Coronary artery (tissue), 2 donors: ENCODE data around the gene SPAG17.

Experiments used
- DNase-seq: peaks from one replicate; pipeline ENCODE4 v3.0.0-alpha.2; 2017; ENCODE audit warnings: low spot score
- H3K27ac ChIP-seq, 2 donors: fragments of 200-600 bp; sonication (generic); one replicate each; pipeline ENCODE4 v1.5.1; 2016 to 2019
- H3K4me3 ChIP-seq: fragments of 200-600 bp; sonication (generic); 2 replicates; pipeline ENCODE4 v1.5.1; 2016; ENCODE audit warnings: mild to moderate bottlenecking, moderate library complexity
- TF ChIP-seq, protein P1 (sequence below): fragments of 200-600 bp; sonication (generic); IDR thresholded peaks from one replicate; pipeline ENCODE4 v1.5.1; 2019; ENCODE audit warnings: antibody characterized with exemption

Gene SPAG17

DNA sequence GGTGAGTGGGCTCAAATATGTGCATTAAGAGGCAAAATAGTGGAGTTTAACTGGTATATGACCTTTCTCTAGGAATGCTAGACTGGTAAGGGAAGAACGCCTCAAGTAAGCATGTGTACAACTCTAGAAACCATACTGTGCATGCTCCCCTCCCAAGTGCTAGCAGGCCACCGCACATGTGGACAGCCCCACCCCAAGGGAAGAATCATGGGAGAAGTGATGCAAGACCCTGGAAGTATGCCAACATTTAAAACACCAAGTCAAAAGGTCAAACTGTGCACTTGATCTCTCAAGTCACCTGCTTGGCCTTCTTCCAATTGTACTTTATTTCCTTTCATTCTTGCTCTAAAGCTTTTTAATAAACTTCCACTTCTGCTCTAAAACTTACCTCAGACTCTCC, 135.0 kb downstream of the SPAG17 start:
- Histone ChIP-seq H3K4me3 (no peak overlapping the region), H3K27ac (no peak overlapping the region)
- TF ChIP-seq, protein P1, sequence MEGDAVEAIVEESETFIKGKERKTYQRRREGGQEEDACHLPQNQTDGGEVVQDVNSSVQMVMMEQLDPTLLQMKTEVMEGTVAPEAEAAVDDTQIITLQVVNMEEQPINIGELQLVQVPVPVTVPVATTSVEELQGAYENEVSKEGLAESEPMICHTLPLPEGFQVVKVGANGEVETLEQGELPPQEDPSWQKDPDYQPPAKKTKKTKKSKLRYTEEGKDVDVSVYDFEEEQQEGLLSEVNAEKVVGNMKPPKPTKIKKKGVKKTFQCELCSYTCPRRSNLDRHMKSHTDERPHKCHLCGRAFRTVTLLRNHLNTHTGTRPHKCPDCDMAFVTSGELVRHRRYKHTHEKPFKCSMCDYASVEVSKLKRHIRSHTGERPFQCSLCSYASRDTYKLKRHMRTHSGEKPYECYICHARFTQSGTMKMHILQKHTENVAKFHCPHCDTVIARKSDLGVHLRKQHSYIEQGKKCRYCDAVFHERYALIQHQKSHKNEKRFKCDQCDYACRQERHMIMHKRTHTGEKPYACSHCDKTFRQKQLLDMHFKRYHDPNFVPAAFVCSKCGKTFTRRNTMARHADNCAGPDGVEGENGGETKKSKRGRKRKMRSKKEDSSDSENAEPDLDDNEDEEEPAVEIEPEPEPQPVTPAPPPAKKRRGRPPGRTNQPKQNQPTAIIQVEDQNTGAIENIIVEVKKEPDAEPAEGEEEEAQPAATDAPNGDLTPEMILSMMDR = no peak
- no peak for DNase-seq

DNA sequence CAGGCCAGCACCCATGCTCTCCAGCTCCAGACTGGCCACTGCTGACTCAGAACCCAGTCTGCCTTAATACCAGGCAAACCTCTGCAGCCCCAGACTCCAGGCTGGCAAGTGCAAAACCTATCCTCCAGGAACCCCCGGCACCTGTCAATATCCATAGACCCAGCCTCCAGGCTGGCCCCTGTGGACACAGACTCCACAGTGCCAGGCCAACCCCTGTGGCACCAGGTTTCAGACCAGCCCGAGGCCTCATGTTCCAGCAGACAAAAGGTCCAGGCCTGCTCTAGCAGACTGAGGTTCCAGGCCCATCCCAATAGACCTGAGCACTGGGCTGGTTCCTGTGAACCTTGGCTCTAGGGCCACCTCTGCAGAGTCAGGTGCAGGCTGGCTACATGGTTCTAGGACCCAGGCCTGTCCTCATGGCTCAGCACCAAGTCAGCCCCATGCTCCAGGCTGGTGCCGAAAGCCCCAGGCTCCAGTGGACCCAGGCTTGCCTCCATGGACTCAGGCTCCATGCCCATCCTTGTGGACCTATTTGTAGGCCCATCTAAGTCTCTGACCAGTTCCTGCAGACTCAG, 137.3 kb downstream of the SPAG17 start:
- DNase-seq = no peak
- no peak overlapping the region for H3K27ac ChIP-seq
- TF ChIP-seq, protein P1 = no peak
- no peak overlapping the region for H3K4me3 ChIP-seq

DNA sequence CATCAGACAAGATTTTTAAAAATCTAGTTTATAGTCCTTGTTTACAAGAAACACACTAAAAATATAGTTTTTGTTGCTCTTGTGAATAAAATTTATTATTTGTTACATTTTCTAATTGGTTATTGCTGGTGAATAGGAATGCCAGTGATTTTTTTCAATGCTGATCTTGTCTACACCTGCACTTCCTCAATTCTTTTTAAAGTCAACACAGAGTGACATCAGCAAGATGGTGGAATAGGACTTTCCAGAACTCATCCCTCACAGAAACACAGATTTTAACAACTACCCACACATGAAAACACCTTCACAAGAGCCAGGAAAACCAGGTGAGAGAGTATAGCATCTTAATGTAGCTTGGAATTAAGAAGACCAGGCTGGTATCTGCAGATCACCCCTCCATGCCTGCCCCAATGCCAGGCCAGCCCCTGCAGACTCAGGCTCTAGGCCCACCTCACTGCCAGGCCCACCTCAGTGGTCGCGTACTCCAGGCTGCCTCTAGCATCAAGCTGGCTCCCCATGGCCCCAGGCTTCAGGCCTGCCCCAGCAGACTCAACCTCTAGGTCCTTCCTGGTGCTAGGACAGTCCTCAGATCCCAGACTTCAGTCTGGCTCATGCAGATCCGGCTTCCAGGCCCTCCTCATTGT, 137.9 kb downstream of the SPAG17 start:
- DNase-seq = no peak
- no peak overlapping the region for H3K27ac ChIP-seq
- TF ChIP-seq, protein P1 = no peak
- no peak overlapping the region for H3K4me3 ChIP-seq

DNA sequence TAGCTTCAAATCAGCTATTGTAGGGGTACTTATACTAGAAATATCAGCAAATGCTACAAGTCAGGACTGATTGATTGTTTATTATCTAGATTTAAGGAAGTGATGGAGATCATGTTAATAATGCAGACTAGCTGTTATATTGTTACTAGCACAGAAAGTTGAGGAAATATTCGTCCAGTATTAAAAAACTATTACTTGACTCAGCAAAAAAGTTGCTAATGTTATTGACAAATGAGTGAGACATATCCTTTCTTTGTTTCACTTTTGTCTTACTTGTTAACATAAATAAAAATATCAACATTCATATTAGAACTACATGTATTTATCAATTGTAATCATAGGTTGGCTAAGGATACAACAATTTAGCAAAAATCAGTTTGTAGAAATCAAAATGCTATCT, 141.4 kb downstream of the SPAG17 start:
- no peak overlapping the region for H3K27ac ChIP-seq
- TF ChIP-seq, protein P1 = no peak
- H3K4me3 ChIP-seq = no peak overlapping the region
- DNase-seq = no peak

DNA sequence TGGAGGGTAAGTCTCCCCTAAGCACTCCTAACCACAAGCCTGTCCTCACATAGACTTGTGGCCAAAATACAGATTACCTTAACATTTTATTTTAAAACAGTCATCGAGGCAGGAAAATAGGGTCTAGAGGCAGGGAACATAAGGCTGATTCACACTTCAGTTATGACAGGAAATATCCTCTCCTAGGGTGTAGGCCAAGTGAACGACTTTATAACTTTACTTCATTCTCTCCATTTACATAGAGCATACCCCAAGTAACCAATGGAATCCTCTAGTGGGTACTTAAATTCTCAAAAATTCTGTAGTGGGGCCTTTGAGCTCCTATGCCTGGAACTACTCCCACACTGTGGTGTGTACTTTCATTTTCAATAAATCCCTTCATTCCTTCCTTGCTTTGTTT, 142.5 kb downstream of the SPAG17 start:
- Histone ChIP-seq H3K4me3 (no peak overlapping the region), H3K27ac (no peak overlapping the region)
- TF ChIP-seq, protein P1 = no peak
- no peak for DNase-seq

DNA sequence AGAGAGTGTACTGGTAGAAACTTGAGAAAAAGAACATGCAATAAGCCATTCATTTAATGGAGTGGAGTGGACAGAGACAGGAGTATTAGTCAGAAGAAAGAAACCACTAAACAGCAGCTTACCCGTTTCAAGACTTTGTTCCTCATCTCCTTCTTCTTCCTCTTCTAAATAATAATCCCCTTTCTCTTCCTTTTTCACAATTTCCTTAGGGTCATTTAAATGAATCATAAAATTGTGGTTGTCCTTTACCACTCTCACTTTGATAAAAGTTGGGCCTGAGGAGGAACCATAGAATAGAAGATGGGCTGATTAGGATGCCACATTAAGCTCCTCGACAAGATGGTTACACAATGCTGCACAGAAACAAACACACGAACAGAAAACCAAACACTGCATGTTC, 145.9 kb downstream of the SPAG17 start:
- Histone ChIP-seq H3K27ac (no peak overlapping the region), H3K4me3 (no peak overlapping the region)
- TF ChIP-seq, protein P1 = no peak
- no peak for DNase-seq

DNA sequence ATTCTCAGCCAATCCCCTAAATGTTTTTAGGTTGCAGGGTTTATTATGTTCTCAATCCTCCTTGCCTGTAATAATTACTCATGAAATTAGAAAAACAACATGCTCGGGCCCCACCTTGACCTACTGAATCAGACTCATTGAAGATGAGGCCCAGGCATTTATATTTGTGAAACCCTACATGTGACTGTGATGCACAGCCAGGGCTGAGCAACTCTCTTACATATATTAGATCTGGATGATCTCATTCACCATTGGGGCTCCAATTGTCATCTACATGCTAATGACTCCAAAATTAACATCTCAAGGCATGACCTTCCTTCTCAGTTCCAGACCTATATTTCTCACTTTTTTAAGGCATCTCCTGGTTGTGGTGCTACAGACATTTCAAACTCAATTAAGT, 152.1 kb downstream of the SPAG17 start:
- Histone ChIP-seq H3K27ac (no peak overlapping the region), H3K4me3 (no peak overlapping the region)
- no peak for DNase-seq
- TF ChIP-seq, protein P1 = no peak
